ENCODE results near the gene DGCR8.

Gene DGCR8

GRCh38 chr22:20131597-20131858 lies 51.5 kb downstream of the DGCR8 start, which contains the start of gene ZDHHC8:
Gene ZDHHC8, plus strand, starts transcription at chr22:20131804. Its CDS starts 144 bp downstream, at chr22:20131948.
- Histone ChIP-seq H2BK5ac (ENCODE audit: low read length) (peak within 1 kb of the TSS; percentile 59), H2BK15ac (ENCODE audit: low read length) (peak within 1 kb of the TSS; percentile 85), H3K4me1 (ENCODE audit: control insufficient read depth in 2 of 2, insufficient read depth in 1 of 2, low read depth in 1 of 2, low read length in 2 of 2) (peaks cover 8 to 14% of the 10 kb centered on the region in 2 donors), H3K27me3 (ENCODE audit: control insufficient read depth in 3 of 3, insufficient read depth in 3 of 3, low read depth in 1 of 3, low read length in 3 of 3) (no peaks in the 10 kb centered on the region), H3K18ac (ENCODE audit: low read length) (peak within 1 kb of the TSS; percentile 97), H2AK5ac (ENCODE audit: low read depth, low read length) (peak within 1 kb of the TSS; percentile 91), H3K4me3 (ENCODE audit: low read length in 2 of 2) (peak within 1 kb of the TSS; percentile 84 to 97), H3K36me3 (replicated peaks in 1 of 2; ENCODE audit: control insufficient read depth in 2 of 2, insufficient read depth in 2 of 2, low read length in 2 of 2) (peaks cover 13 to 19% of the 10 kb centered on the region in 2 donors), H3K9me3 (replicated peaks in 1 of 2; ENCODE audit: control insufficient read depth in 2 of 2, insufficient read depth in 1 of 2, low read depth in 1 of 2, low read length in 2 of 2) (peaks cover 0 to 4% of the 10 kb centered on the region in 2 donors), H3K4me2 (ENCODE audit: insufficient read depth, low read length, poor library complexity, severe bottlenecking) (peak within 1 kb of the TSS; percentile 94), H2BK12ac (ENCODE audit: low read length) (peak within 1 kb of the TSS; percentile 68), H2AFZ (ENCODE audit: low read length) (peak within 1 kb of the TSS; percentile 94), H2BK120ac (ENCODE audit: low read depth, low read length) (peak within 1 kb of the TSS; percentile 93), H3K27ac (replicated peaks; ENCODE audit: low read length) (peak within 1 kb of the TSS; percentile 82), H4K91ac (ENCODE audit: low read depth, low read length, poor library complexity) (no peak within 1 kb of the TSS), H3K14ac (ENCODE audit: low read length) (peak within 1 kb of the TSS; percentile 31), H3K79me1 (ENCODE audit: low read depth, low read length) (peaks cover 14% of the 10 kb centered on the region), H3K23ac (ENCODE audit: low read depth, low read length, poor library complexity) (peak within 1 kb of the TSS; percentile 95), H4K8ac (ENCODE audit: low read depth, low read length) (no peak within 1 kb of the TSS), H3K9ac (ENCODE audit: low read depth, low read length, poor library complexity) (peak within 1 kb of the TSS; percentile 97), H3K4ac (ENCODE audit: low read length) (peak within 1 kb of the TSS; percentile 40)
- WGBS, 2 donors (ENCODE audit: extremely low coverage in 2 of 2, insufficient read length in 2 of 2, insufficient replicate concordance in 1 of 2), result no CpG with 5 or more reads among the region's 43 CpGs
- no peak for DNase-seq (ENCODE audit: low spot score)

GRCh38 chr22:20131859-20132685 lies 52.0 kb downstream of the DGCR8 start:
- peak overlapping the region; percentile 31 for H3K14ac ChIP-seq (ENCODE audit: low read length)
- H3K4ac ChIP-seq (ENCODE audit: low read length), result no peak overlapping the region
- H3K4me1 ChIP-seq (ENCODE audit: control insufficient read depth in 2 of 2, insufficient read depth in 1 of 2, low read depth in 1 of 2, low read length in 2 of 2), result peaks cover 8 to 14% of the 10 kb centered on the region in 2 donors
- peak overlapping the region; percentile 94 for H3K18ac ChIP-seq (ENCODE audit: low read length)
- peak overlapping the region; percentile 95 for H3K23ac ChIP-seq (ENCODE audit: low read depth, low read length, poor library complexity)
- peak overlapping the region; percentile 75 to 94 for H3K4me3 ChIP-seq (ENCODE audit: low read length in 2 of 2)
- no peaks in the 10 kb centered on the region for H3K27me3 ChIP-seq (ENCODE audit: control insufficient read depth in 3 of 3, insufficient read depth in 3 of 3, low read depth in 1 of 3, low read length in 3 of 3)
- H4K91ac ChIP-seq (ENCODE audit: low read depth, low read length, poor library complexity), result no peak overlapping the region
- H2AFZ ChIP-seq (ENCODE audit: low read length), result peak overlapping the region; percentile 89
- H3K4me2 ChIP-seq (ENCODE audit: insufficient read depth, low read length, poor library complexity, severe bottlenecking), result peak overlapping the region; percentile 75
- peaks cover 0 to 4% of the 10 kb centered on the region in 2 donors for H3K9me3 ChIP-seq (replicated peaks in 1 of 2; ENCODE audit: control insufficient read depth in 2 of 2, insufficient read depth in 1 of 2, low read depth in 1 of 2, low read length in 2 of 2)
- H2BK120ac ChIP-seq (ENCODE audit: low read depth, low read length), result no peak overlapping the region
- WGBS, 2 donors (ENCODE audit: extremely low coverage in 2 of 2, insufficient read length in 2 of 2, insufficient replicate concordance in 1 of 2), result no CpG with 5 or more reads among the region's 72 CpGs
- peaks cover 10 to 14% of the 10 kb centered on the region in 2 donors for H3K36me3 ChIP-seq (replicated peaks in 1 of 2; ENCODE audit: control insufficient read depth in 2 of 2, insufficient read depth in 2 of 2, low read length in 2 of 2)
- H2BK12ac ChIP-seq (ENCODE audit: low read length), result peak overlapping the region; percentile 68
- peak overlapping the region; percentile 24 for H2BK15ac ChIP-seq (ENCODE audit: low read length)
- peak overlapping the region; percentile 97 for H3K9ac ChIP-seq (ENCODE audit: low read depth, low read length, poor library complexity)
- H3K79me1 ChIP-seq (ENCODE audit: low read depth, low read length), result peaks cover 14% of the 10 kb centered on the region
- DNase-seq (ENCODE audit: low spot score), result no peak
- H3K27ac ChIP-seq (replicated peaks; ENCODE audit: low read length), result no peak overlapping the region
- peak overlapping the region; percentile 91 for H2AK5ac ChIP-seq (ENCODE audit: low read depth, low read length)
- H4K8ac ChIP-seq (ENCODE audit: low read depth, low read length), result no peak overlapping the region
- peak overlapping the region; percentile 59 for H2BK5ac ChIP-seq (ENCODE audit: low read length)

GRCh38 chr22:20132686-20133246 lies 52.7 kb downstream of the DGCR8 start:
- WGBS, 2 donors (ENCODE audit: extremely low coverage in 2 of 2, insufficient read length in 2 of 2, insufficient replicate concordance in 1 of 2), result no CpG with 5 or more reads among the region's 16 CpGs
- Histone ChIP-seq H3K4me3 (ENCODE audit: low read length in 2 of 2) (peak overlapping the region; percentile 75 to 94), H3K4me1 (ENCODE audit: control insufficient read depth in 2 of 2, insufficient read depth in 1 of 2, low read depth in 1 of 2, low read length in 2 of 2) (peaks cover 8 to 16% of the 10 kb centered on the region in 2 donors), H3K23ac (ENCODE audit: low read depth, low read length, poor library complexity) (peak overlapping the region; percentile 93), H2BK12ac (ENCODE audit: low read length) (no peak overlapping the region), H2BK15ac (ENCODE audit: low read length) (no peak overlapping the region), H3K36me3 (replicated peaks in 1 of 2; ENCODE audit: control insufficient read depth in 2 of 2, insufficient read depth in 2 of 2, low read length in 2 of 2) (peaks cover 6 to 7% of the 10 kb centered on the region in 2 donors), H3K9me3 (replicated peaks in 1 of 2; ENCODE audit: control insufficient read depth in 2 of 2, insufficient read depth in 1 of 2, low read depth in 1 of 2, low read length in 2 of 2) (peaks cover 0 to 4% of the 10 kb centered on the region in 2 donors), H2BK120ac (ENCODE audit: low read depth, low read length) (no peak overlapping the region), H3K4ac (ENCODE audit: low read length) (no peak overlapping the region), H3K27ac (replicated peaks; ENCODE audit: low read length) (no peak overlapping the region), H3K14ac (ENCODE audit: low read length) (peak overlapping the region; percentile 7), H2BK5ac (ENCODE audit: low read length) (peak overlapping the region; percentile 59), H4K8ac (ENCODE audit: low read depth, low read length) (no peak overlapping the region), H3K27me3 (ENCODE audit: control insufficient read depth in 3 of 3, insufficient read depth in 3 of 3, low read depth in 1 of 3, low read length in 3 of 3) (no peaks in the 10 kb centered on the region), H2AK5ac (ENCODE audit: low read depth, low read length) (peak overlapping the region; percentile 91), H3K18ac (ENCODE audit: low read length) (no peak overlapping the region), H4K91ac (ENCODE audit: low read depth, low read length, poor library complexity) (no peak overlapping the region), H3K4me2 (ENCODE audit: insufficient read depth, low read length, poor library complexity, severe bottlenecking) (peak overlapping the region; percentile 75), H3K9ac (ENCODE audit: low read depth, low read length, poor library complexity) (peak overlapping the region; percentile 97), H3K79me1 (ENCODE audit: low read depth, low read length) (peaks cover 14% of the 10 kb centered on the region), H2AFZ (ENCODE audit: low read length) (no peak overlapping the region)
- no peak for DNase-seq (ENCODE audit: low spot score)

GRCh38 chr22:20133930-20134549 lies 54.0 kb downstream of the DGCR8 start:
- Histone ChIP-seq H2AK5ac (ENCODE audit: low read depth, low read length) (peak overlapping the region; percentile 63), H3K79me1 (ENCODE audit: low read depth, low read length) (peaks cover 21% of the 10 kb centered on the region), H3K4me1 (ENCODE audit: control insufficient read depth in 2 of 2, insufficient read depth in 1 of 2, low read depth in 1 of 2, low read length in 2 of 2) (peaks cover 8 to 21% of the 10 kb centered on the region in 2 donors), H2BK12ac (ENCODE audit: low read length) (no peak overlapping the region), H2BK120ac (ENCODE audit: low read depth, low read length) (no peak overlapping the region), H4K8ac (ENCODE audit: low read depth, low read length) (no peak overlapping the region), H2BK5ac (ENCODE audit: low read length) (no peak overlapping the region), H3K9ac (ENCODE audit: low read depth, low read length, poor library complexity) (peak overlapping the region; percentile 44), H4K91ac (ENCODE audit: low read depth, low read length, poor library complexity) (no peak overlapping the region), H3K27me3 (ENCODE audit: control insufficient read depth in 3 of 3, insufficient read depth in 3 of 3, low read depth in 1 of 3, low read length in 3 of 3) (no peaks in the 10 kb centered on the region), H2AFZ (ENCODE audit: low read length) (no peak overlapping the region), H3K4me3 (ENCODE audit: low read length in 2 of 2) (no peak overlapping the region), H3K9me3 (replicated peaks in 1 of 2; ENCODE audit: control insufficient read depth in 2 of 2, insufficient read depth in 1 of 2, low read depth in 1 of 2, low read length in 2 of 2) (peaks cover 0 to 2% of the 10 kb centered on the region in 2 donors), H3K23ac (ENCODE audit: low read depth, low read length, poor library complexity) (peak overlapping the region; percentile 80), H3K14ac (ENCODE audit: low read length) (no peak overlapping the region), H3K4me2 (ENCODE audit: insufficient read depth, low read length, poor library complexity, severe bottlenecking) (no peak overlapping the region), H3K27ac (replicated peaks; ENCODE audit: low read length) (no peak overlapping the region), H3K36me3 (replicated peaks in 1 of 2; ENCODE audit: control insufficient read depth in 2 of 2, insufficient read depth in 2 of 2, low read length in 2 of 2) (peaks cover 0 to 1% of the 10 kb centered on the region in 2 donors), H3K18ac (ENCODE audit: low read length) (no peak overlapping the region), H3K4ac (ENCODE audit: low read length) (no peak overlapping the region), H2BK15ac (ENCODE audit: low read length) (no peak overlapping the region)
- no CpG with 5 or more reads among the region's 12 CpGs for WGBS, 2 donors (ENCODE audit: extremely low coverage in 2 of 2, insufficient read length in 2 of 2, insufficient replicate concordance in 1 of 2)
- no peak for DNase-seq (ENCODE audit: low spot score)

Measured in neuronal stem cell (in vitro differentiated cells).